IPS-NIHi7 (cell line): ENCODE data around the gene ZDHHC21.
A peak's percentile ranks its signal among the peaks of the same experiment; 100 is the strongest.

Source experiments
- DNase-seq: peaks from one replicate; pipeline ENCODE4 v3.0.0; 2012; ENCODE audit warnings: mixed read lengths; ENCODE audit errors: extremely low spot score

ZDHHC21 gene

DNA sequence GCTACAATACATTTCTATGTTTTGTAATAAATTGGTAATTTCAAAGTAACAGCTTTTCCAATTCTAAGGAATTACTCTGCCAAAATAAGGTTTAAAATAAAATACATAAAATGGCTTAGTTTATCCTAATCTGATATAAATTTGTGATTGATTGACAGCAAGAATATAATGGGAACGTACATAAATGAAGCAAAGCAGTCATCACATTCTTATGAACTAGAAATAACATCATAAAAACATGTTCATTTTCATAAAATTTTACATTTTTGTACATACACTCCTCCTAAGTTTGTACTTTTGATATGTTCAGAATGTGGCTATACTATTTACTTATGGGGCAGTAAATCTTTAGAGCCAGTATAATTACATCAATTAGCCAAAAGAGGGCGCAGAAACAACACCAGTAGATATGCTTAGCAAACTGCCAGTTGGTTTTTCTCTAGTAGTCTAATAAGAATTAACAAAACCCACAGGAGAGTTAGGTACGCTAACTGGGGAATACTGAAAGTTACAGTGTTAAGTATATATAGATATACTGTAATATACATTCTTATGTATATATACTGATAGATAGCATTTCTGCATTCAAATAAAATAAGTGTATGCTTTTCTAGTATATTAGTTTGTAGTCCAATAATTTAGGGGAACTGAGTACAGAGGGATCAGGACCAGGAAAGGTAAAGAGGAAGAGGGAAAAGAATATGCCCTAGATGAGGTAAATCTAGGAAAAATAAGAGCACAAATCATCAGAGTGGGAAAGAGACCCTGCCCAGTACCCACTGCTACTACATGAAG lies 76.8 kb downstream of the ZDHHC21 start:
- DNase-seq: peak; percentile 30

DNA sequence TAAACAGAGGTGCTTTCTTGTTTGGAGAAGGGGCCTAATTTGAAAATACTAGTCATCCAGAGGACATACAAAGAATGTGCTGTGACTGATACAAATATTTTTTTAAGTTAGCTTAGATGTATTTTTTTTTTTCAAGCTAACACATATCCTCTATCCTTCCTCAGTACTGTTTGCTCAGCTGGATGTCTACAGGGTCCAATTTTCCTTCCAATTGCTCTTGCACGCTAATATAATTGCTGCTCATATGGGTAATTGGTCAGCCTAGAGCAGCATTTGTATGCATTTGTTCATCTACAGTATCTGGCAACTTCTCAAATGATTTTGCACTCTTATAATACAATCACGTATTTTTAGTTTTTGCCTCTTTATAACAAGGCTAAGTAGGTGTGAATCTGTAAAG lies 84.7 kb downstream of the ZDHHC21 start:
- no peak for DNase-seq

GRCh38 chr9:14597171-14597799 lies 95.9 kb downstream of the ZDHHC21 start:
- no peak for DNase-seq

GRCh38 chr9:14593406-14593805 lies 99.8 kb downstream of the ZDHHC21 start:
- DNase-seq: no peak

- no peak for DNase-seq
Observed at GRCh38 chr9:14591411-14591810, 101.8 kb downstream of the ZDHHC21 start.

GRCh38 chr9:14585730-14586473 lies 107.3 kb downstream of the ZDHHC21 start:
- DNase-seq: no peak

DNA sequence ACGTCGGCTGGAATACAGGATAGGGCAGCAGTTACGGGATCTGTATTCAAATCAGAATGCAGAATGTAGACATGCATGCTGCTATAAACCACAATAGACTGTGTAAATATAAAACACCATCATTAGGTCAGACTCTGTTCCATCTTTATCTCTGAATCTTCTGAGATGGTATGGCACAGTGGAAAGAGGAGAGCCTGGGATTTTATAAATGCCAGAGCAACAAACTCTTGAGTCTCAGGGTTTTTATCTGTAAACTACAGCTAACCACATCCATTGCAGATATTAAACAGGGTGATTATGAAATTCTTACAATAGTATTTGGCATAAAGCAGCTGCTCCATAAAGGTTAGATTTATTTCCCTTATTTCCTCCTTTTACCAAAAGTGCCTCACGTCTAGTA lies 108.7 kb downstream of the ZDHHC21 start:
- no peak for DNase-seq

DNA sequence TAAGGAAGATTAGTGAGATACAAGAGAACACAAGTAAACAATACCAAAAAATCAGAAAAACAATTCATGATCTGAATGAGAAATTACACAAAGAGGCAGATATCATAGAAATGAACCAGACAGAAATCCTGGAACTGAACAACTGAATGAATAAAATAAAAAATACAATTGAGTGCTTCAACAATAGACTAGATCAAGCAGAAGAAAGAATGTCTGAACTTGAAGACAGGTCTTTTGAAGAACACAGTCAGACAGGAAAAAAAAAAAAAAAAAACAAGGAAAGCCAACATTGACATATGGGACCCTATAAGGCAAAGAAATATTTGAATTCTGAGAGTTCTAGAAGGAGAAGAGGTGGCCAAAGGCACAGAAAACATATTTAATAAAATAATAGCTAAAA lies 115.2 kb downstream of the ZDHHC21 start:
- DNase-seq: no peak

- no peak for DNase-seq
Observed at GRCh38 chr9:14574173-14574572, 119.1 kb downstream of the ZDHHC21 start.

- no peak for DNase-seq
Observed at GRCh38 chr9:14573319-14573718, 119.9 kb downstream of the ZDHHC21 start.

- DNase-seq: no peak
Observed at GRCh38 chr9:14565352-14566016, 127.7 kb downstream of the ZDHHC21 start.

DNA sequence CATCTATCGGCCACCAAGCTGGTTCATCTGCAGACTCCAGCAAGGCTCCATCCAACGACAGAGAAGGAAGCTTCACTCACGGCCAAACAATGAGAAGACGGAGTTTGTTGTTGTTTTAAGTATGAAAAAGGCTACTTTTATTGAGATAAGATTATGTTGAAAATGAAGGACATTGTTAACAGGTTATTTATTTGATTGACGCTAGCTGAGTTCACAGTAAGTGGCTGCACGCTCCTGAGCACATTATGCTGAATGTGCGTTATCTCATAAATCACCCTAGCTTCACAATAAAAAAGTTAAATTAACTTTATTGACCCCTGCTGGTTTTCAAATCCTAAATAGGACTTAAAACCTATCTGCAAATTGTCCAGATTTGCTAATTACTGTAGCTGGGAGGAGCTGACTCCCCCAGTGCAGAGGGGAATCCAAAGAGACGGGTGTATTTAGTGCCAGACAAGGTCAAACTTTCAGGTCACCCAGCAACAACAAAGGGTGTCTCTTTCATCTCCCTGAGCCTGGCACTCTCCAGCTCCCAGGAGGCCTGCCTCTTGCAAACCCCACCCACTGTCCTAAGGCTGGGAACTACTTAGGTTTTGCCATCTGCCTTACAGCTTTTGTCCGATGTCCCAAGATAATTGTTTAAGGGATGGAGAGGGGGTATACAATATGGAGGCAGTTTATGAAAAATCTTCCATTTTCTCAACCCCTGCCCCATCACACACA lies 129.2 kb downstream of the ZDHHC21 start:
- no peak for DNase-seq

- DNase-seq: peak; percentile 46
Observed at GRCh38 chr9:14561929-14562405, 131.3 kb downstream of the ZDHHC21 start.
